Right renal cortex interstitium (tissue), 3 donors: ENCODE measurements around the gene MFSD12. TPM values are rescaled to one million over a fixed set of nuclear protein-coding genes. Genes with fewer than 3 reads are reported as not detected.

Experiments used
- polyA plus RNA-seq, 3 donors: library from polyadenylated mRNA; unstranded; fragments of 120-200 nt; gene quantifications; one replicate each; pipeline ENCODE4 v1.2.1, GENCODE V29; 2013; ENCODE audit not compliant: insufficient read length in 3 of 3

The MFSD12 gene
- polyA plus RNA-seq, 3 donors, result 47.2 to 53.4 (median 48.2) TPM

Other genes starting within 250 kb of the MFSD12 start
- gene NFIC, start 191.0 kb downstream of the MFSD12 start, polyA plus RNA-seq, result 10 to 100 TPM; 16.2 to 20.4 (median 19.4) TPM
- gene SMIM24, start 77.1 kb downstream of the MFSD12 start, polyA plus RNA-seq, result 100 to 1,000 TPM; 436 to 628 (median 553) TPM
- not detected for gene SMIM44, start 74.1 kb downstream of the MFSD12 start, polyA plus RNA-seq
- 1 to 10 TPM; 5.8 to 7.0 (median 6.7) TPM for gene DOHH, start 56.9 kb downstream of the MFSD12 start, polyA plus RNA-seq
- 10 to 100 TPM; 40.2 to 48.1 (median 47.1) TPM for gene FZR1, start 51.3 kb downstream of the MFSD12 start, polyA plus RNA-seq
- gene TEKTIP1, start 18.4 kb downstream of the MFSD12 start, polyA plus RNA-seq, result 1 to 10 TPM; 3.5 to 5.0 (median 4.3) TPM
- 10 to 100 TPM; 63.7 to 75.9 (median 64.9) TPM for gene HMG20B, start 15.4 kb upstream of the MFSD12 start, polyA plus RNA-seq
- 1 to 10 TPM; 1.9 to 3.1 (median 2.8) TPM for gene GIPC3, start 27.9 kb upstream of the MFSD12 start, polyA plus RNA-seq
- gene TBXA2R, start 49.3 kb upstream of the MFSD12 start, polyA plus RNA-seq, result 1 to 10 TPM; 2.1 to 2.6 (median 2.3) TPM
- gene CACTIN, start 69.2 kb upstream of the MFSD12 start, polyA plus RNA-seq, result 10 to 100 TPM; 17.8 to 19.3 (median 18.6) TPM
- 10 to 100 TPM; 16.9 to 19.5 (median 19.3) TPM for gene PIP5K1C, start 142.9 kb upstream of the MFSD12 start, polyA plus RNA-seq
- 1 to 10 TPM; 6.5 to 9.4 (median 9.1) TPM for gene TJP3, start 150.8 kb upstream of the MFSD12 start, polyA plus RNA-seq
- 10 to 100 TPM; 10.3 to 11.6 (median 11.3) TPM for gene APBA3, start 204.1 kb upstream of the MFSD12 start, polyA plus RNA-seq
- gene MRPL54, start 205.1 kb upstream of the MFSD12 start, polyA plus RNA-seq, result 10 to 100 TPM; 30.5 to 31.9 (median 30.5) TPM
- not detected for gene RAX2, start 214.6 kb upstream of the MFSD12 start, polyA plus RNA-seq
- gene MATK, start 228.8 kb upstream of the MFSD12 start, polyA plus RNA-seq, result 1 to 10 TPM in 2 of 3 donors, under 1 TPM in 1; 0.93 to 1.4 (median 1.0) TPM